Measurements from ENCODE around the gene ISCU.

Gene ISCU

DNA sequence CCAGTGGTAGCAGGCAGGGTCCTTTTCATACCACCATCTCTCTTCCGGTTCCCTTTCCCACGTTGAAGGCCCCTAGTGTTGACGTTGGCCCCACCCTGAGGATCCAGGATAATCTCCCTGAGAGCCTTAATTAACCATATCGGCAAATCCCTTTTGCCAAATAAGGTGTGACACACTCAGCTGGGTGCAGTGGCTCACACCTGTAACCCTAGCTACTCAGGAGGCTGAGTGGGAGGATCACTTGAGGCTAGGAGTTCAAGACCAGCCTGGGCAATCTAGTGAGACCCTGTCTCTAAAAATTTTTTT is 38.3 kb downstream of the ISCU start:
- no peaks in the 10 kb centered on the region for H3K27me3 ChIP-seq (replicated peaks)
- no peaks in the 10 kb centered on the region for H3K36me3 ChIP-seq (replicated peaks)
- H3K27ac ChIP-seq = no peak overlapping the region
- DNase-seq = no peak
- in situ Hi-C loops (cut with HindIII; ENCODE audit: low pct_ligation_motif_present, low sequenced_read_pairs) = no loop called here
- no peak overlapping the region for H3K4me3 ChIP-seq (ENCODE audit: low read depth, low read length)
- TF ChIP-seq, protein P1, sequence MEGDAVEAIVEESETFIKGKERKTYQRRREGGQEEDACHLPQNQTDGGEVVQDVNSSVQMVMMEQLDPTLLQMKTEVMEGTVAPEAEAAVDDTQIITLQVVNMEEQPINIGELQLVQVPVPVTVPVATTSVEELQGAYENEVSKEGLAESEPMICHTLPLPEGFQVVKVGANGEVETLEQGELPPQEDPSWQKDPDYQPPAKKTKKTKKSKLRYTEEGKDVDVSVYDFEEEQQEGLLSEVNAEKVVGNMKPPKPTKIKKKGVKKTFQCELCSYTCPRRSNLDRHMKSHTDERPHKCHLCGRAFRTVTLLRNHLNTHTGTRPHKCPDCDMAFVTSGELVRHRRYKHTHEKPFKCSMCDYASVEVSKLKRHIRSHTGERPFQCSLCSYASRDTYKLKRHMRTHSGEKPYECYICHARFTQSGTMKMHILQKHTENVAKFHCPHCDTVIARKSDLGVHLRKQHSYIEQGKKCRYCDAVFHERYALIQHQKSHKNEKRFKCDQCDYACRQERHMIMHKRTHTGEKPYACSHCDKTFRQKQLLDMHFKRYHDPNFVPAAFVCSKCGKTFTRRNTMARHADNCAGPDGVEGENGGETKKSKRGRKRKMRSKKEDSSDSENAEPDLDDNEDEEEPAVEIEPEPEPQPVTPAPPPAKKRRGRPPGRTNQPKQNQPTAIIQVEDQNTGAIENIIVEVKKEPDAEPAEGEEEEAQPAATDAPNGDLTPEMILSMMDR (IDR thresholded peaks at IDR 0.05; ENCODE audit: low read depth, low read length, missing control alignments) = no peak

DNA sequence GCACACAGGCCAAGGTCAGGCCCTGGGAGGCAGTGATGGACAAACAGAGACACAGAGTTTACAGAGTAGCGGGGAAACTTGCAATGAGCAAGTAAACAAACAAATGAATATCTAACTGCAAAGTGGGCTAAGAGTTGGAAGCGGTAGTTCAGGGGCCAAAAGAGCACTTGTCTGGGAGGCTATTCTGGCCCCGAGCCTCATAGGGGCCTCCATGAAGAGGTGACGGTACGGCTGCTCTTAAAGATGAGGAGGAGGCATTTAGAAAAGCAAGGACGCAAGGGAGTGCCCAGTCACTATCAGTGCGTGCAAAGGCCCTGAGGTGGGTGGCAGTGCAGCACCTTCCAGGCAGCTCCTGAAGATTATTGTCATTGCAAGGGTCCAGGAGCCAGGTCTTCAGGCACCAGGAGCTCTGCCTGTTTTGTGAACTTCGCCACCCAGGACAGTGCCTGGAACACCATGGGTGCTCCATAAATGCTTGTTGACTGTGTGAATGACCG is 39.9 kb downstream of the ISCU start:
- no peaks in the 10 kb centered on the region for H3K36me3 ChIP-seq (replicated peaks)
- DNase-seq = no peak
- in situ Hi-C loops (cut with HindIII; ENCODE audit: low pct_ligation_motif_present, low sequenced_read_pairs) = no loop called here
- H3K27me3 ChIP-seq (replicated peaks) = no peaks in the 10 kb centered on the region
- H3K27ac ChIP-seq = no peak overlapping the region
- H3K4me3 ChIP-seq (ENCODE audit: low read depth, low read length) = no peak overlapping the region
- TF ChIP-seq, protein P1 (IDR thresholded peaks at IDR 0.05; ENCODE audit: low read depth, low read length, missing control alignments) = no peak

DNA sequence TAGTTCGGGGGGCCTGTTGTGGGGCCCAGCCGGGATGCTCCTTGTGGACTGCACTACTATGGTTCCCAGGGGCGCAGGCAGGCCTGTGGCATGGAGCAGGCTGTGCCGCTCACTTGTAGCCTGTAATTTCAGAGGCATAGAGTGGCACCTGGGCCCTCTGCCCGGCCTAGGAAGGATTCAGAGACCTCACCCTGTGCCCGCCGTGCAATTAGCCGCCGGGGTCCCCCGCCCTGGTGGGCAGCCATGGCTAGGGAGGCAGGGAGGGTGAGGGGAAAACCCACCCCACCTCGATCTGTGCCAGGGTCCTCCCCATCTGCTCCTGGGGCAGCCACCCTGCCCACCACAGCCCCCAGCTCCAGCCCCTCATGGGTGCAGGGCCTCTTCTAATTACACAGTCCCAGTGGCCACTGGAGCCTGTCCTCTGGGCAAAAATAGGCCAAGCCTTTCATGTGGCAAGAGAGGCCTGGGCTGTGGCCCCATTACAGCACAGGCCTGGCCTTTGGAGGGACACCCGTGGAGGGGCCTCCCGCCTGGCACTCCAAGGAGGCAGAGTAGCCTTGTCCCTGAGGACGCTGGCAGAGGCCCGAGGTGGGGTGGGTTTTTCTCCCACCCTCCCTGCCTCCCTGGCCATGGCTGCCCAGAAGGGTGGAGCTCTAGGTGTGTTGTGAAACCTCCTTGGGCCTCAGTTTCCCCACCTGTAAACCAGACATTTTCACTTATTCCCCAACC is 40.7 kb downstream of the ISCU start:
- TF ChIP-seq, protein P1 (IDR thresholded peaks at IDR 0.05; ENCODE audit: low read depth, low read length, missing control alignments) = no peak
- in situ Hi-C loops (cut with HindIII; ENCODE audit: low pct_ligation_motif_present, low sequenced_read_pairs) = no loop called here
- Histone ChIP-seq H3K4me3 (ENCODE audit: low read depth, low read length) (no peak overlapping the region), H3K27me3 (replicated peaks) (no peaks in the 10 kb centered on the region), H3K27ac (no peak overlapping the region), H3K36me3 (replicated peaks) (no peaks in the 10 kb centered on the region)
- no peak for DNase-seq

DNA sequence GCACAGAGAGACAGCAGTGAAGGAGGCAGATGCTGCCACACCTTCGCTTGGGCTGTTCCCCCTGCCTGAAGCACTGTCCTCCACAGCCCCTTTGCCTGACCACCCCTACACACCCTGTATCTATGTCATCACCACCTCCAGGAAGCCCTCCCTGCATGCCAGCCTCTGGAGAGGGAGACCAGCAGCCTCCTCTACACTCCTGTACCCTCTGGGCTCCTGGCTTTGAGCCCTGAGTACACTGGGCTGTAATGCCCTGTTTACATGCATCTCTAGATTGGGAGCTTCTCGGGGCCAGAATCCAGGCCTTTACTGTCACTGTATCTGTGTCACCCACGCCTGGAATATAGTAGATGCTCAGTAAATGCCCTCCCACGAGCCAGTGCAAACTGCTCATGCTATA is 41.3 kb downstream of the ISCU start:
- TF ChIP-seq, protein P1 (IDR thresholded peaks at IDR 0.05; ENCODE audit: low read depth, low read length, missing control alignments) = no peak
- in situ Hi-C loops (cut with HindIII; ENCODE audit: low pct_ligation_motif_present, low sequenced_read_pairs) = no loop called here
- no peak overlapping the region for H3K27ac ChIP-seq
- no peak overlapping the region for H3K4me3 ChIP-seq (ENCODE audit: low read depth, low read length)
- no peak for DNase-seq
- H3K36me3 ChIP-seq (replicated peaks) = no peaks in the 10 kb centered on the region
- no peaks in the 10 kb centered on the region for H3K27me3 ChIP-seq (replicated peaks)

DNA sequence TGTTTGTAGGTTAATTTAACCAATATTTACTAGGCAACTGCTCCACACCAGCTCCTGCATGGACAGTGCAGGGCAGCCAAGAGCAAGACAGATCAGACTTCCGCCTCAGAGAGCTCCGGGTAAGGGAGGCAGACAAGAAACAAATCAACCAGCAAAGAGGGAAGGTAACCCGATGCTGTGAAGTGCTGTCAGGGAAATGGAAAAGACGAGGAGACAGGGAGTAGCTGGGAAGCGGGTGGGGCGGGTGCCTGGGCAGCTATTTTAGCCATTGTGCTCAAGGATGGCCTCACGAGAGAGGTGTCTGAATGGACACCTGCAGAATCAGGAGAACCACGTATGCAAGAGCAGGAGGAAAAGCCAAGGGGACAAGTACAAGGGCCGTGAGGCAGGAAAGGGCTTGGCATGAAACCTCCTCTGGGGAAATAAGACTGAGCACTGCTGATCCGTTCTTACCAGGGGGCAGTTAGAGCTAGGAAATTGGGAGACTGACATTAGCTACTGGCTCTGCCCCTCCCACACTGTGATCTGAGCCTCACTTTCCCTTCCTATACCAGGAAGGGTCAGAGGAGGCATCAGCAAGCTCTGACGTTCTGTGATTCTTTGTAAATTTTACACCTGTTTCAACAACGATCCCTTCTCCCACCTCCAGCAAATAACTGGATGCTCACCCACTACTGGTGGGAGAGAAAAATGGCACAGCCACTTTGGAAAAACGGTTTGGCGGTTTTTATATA is 42.0 kb downstream of the ISCU start:
- Histone ChIP-seq H3K27ac (no peak overlapping the region), H3K36me3 (replicated peaks) (no peaks in the 10 kb centered on the region), H3K27me3 (replicated peaks) (no peaks in the 10 kb centered on the region), H3K4me3 (ENCODE audit: low read depth, low read length) (no peak overlapping the region)
- in situ Hi-C loops (cut with HindIII; ENCODE audit: low pct_ligation_motif_present, low sequenced_read_pairs) = no loop called here
- TF ChIP-seq, protein P1 (IDR thresholded peaks at IDR 0.05; ENCODE audit: low read depth, low read length, missing control alignments) = no peak
- no peak for DNase-seq

Data from brain microvascular endothelial cell (primary cell).